Activated CD8-positive, alpha-beta T cell treated with anti-CD3 and anti-CD28 coated beads for 36 hours (primary cell): Measurements from ENCODE around the gene RCAN3. TPM values are rescaled to one million over a fixed set of nuclear protein-coding genes. Genes with fewer than 3 reads are reported as not detected.

ENCODE experiments used
- ATAC-seq: fragments of 200-7000 bp; cut with Tn5 transposase; one replicate; pipeline ENCODE4 v1.10.0; 2021; ENCODE audit warnings: mild to moderate bottlenecking, moderate library complexity
- CTCF ChIA-PET: fragments of 350-600 bp; sonication (Branson Sonifier 250); formaldehyde crosslinking; loops from one replicate; lab custom pipeline; 2021; ENCODE audit warnings: antibody characterized with exemption; lab: Charles Lee
- POLR2A ChIA-PET: fragments of 350-600 bp; sonication (Branson Sonifier 250); formaldehyde crosslinking; loops from one replicate; lab custom pipeline; 2021; ENCODE audit warnings: antibody characterized with exemption; lab: Charles Lee
- DNase-seq: peaks from one replicate; pipeline ENCODE4 v3.0.0-alpha.2; 2020
- H3K27ac Mint-ChIP-seq: one replicate; pipeline ENCODE4 v1.8.0; 2021; ENCODE audit warnings: mild to moderate bottlenecking, mixed read lengths
- H3K27me3 Mint-ChIP-seq: one replicate; pipeline ENCODE4 v1.8.0; 2021; ENCODE audit warnings: mixed read lengths
- H3K36me3 Mint-ChIP-seq: one replicate; pipeline ENCODE4 v1.8.0; 2021; ENCODE audit warnings: low read depth, mixed read lengths
- H3K4me1 Mint-ChIP-seq: one replicate; pipeline ENCODE4 v1.8.0; 2021; ENCODE audit warnings: low read depth, mixed read lengths
- H3K4me3 Mint-ChIP-seq: one replicate; pipeline ENCODE4 v1.8.0; 2021; ENCODE audit warnings: mild to moderate bottlenecking, moderate library complexity, mixed read lengths
- H3K9me3 Mint-ChIP-seq: one replicate; pipeline ENCODE4 v1.8.0; 2021; ENCODE audit warnings: mixed read lengths
- CTCF ChIP-seq: fragments of 200-600 bp; IDR thresholded peaks from one replicate; pipeline ENCODE4 v1.8.0; 2022; ENCODE audit warnings: antibody characterized with exemption, mild to moderate bottlenecking
- intact Hi-C: fragments of 100-400 bp; cut with micrococcal nuclease; formaldehyde crosslinking; loops from one replicate; pipeline ENCODE4 v1.10.0; 2022
- total RNA-seq, 2 experiments: library from RNA; stranded (reverse); gene quantifications; one replicate each; pipeline ENCODE4 v1.2.3, GENCODE V29; 2021

RCAN3 gene
- total RNA-seq, 2 experiments from 2014 or later, result 55.3 to 56.8 TPM

DNA sequence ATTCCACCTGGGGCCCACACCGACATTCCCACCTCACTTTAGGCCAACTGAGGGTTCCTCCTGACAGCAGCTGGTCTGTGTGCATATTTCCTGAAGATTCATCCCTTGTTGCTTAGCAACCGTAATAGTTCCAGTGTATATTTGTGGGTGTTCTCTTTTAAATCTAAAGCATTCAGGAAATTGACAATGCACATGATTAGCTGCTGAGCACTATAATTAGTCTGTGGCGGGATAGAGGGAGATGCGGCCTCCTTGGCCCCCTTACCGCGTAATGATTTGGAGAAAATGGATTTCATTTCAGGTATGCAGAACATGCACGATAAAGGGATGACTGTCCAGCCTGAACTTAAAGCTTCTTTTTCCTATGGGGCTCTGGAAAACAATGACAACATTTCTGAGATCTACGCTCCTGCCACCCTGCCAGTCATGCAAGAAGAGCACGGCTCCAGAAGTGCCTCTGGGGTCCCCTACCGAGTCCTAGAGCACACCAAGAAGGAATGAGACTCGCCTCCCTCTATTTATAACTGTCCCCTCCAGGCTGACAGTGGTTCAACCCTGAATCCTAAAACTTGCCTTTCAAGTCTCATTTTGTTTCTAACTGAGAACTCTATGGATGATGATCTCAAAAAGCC, 33.8 kb upstream of the RCAN3 start:
- no peak for TF ChIP-seq CTCF
- Mint-ChIP-seq H3K4me3 (no peak overlapping the region), H3K27ac (no peak overlapping the region), H3K27me3 (no peaks in the 10 kb centered on the region), H3K9me3 (no peaks in the 10 kb centered on the region), H3K4me1 (peaks cover 14% of the 10 kb centered on the region), H3K36me3 (peaks cover 45% of the 10 kb centered on the region)
- no peak for ATAC-seq
- DNase-seq, result no peak
- intact Hi-C loops, result no loop called here
- ChIA-PET POLR2A (interaction anchor here (1.0 kb wide), 1 partner anchor 38 kb away, joined by 3 read pairs; no protein-coding TSS in a partner anchor), CTCF (interaction anchor here (1.4 kb wide), 1 partner anchor 15 kb away, joined by 3 read pairs; no protein-coding TSS in a partner anchor)

- intact Hi-C loops, result no loop called here
- no peak for TF ChIP-seq CTCF
- Mint-ChIP-seq H3K4me3 (no peak overlapping the region), H3K36me3 (peaks cover 39% of the 10 kb centered on the region), H3K4me1 (peaks cover 5% of the 10 kb centered on the region), H3K27ac (no peak overlapping the region), H3K9me3 (no peaks in the 10 kb centered on the region), H3K27me3 (no peaks in the 10 kb centered on the region)
- ChIA-PET CTCF (interaction anchor here (1.0 kb wide), 2 partner anchors 79 to 116 kb away, joined by 3 read pairs; no protein-coding TSS in a partner anchor), POLR2A (interaction anchor here (1.3 kb wide), 1 partner anchor 13 kb away, joined by 4 read pairs; no protein-coding TSS in a partner anchor)
- ATAC-seq (no peak), DNase-seq (no peak)
Measured at GRCh38 chr1:24470592-24470991, 32.0 kb upstream of the RCAN3 start.

DNA sequence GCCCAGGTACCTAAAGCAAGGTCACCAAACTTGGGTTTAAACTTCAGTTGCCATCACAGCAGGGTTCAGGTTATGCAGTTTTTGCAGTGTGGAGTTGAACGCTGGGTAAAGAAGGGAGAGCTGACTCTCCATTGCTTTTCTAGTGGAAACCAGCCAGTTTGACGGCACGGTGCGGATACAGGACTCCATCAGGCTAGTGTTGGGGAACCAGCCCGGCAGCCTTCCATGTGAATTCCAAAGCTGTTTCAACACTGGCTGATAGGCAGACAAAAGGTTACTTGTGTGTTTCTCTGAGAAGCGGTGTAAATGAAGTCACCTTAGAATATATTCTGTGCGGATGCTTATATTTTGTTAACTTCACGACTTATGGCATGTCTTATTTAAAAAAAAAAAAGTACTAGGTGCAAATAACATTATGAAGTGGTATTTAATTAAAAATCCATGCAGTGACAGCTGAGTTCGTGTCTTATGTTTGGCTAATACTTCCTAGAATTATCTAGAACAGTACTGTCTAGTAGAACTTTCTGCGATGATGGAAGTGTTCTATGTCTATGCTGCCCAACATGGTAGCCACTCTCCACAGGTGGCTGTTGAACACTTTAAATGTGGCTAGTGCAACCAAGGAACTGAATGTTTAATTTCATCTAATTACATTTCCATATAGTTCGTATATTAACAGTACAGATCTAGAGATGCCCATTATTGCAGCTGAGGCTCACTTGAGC, 29.9 kb upstream of the RCAN3 start:
- Mint-ChIP-seq H3K36me3 (peaks cover 24% of the 10 kb centered on the region), H3K27me3 (no peaks in the 10 kb centered on the region), H3K27ac (no peak overlapping the region), H3K4me3 (no peak overlapping the region), H3K4me1 (peaks cover 5% of the 10 kb centered on the region), H3K9me3 (no peaks in the 10 kb centered on the region)
- intact Hi-C loops, result no loop called here
- TF ChIP-seq CTCF, result no peak
- POLR2A ChIA-PET, result interaction anchor here (0.7 to 1.3 kb wide), 2 partner anchors 8 to 10 kb away, joined by 4 to 6 read pairs; no protein-coding TSS in a partner anchor
- CTCF ChIA-PET, result interaction anchor here (1.0 to 1.1 kb wide), 3 partner anchors 8 to 115 kb away, joined by 3 read pairs; no protein-coding TSS in a partner anchor
- DNase-seq, result no peak
- no peak for ATAC-seq

DNA sequence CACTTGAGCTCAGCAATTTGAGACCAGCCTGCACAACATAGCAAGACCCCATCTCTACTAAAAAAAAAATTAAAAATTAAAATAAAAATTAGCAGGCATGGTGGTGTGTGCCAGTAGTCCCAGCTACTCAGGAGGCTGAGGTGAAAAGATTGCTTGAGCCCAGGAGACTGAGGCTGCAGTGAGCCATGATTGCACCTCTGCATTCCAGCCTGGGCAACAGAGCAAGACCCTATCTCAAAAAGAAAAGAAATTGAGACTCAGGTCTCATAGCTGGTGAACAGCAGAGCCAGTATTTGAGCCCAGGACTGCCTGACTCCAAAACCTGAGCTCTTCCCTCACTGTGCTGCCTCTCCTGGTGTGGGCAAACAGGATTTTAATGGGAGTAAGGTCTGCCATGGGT, 28.4 kb upstream of the RCAN3 start:
- Mint-ChIP-seq H3K27me3 (no peaks in the 10 kb centered on the region), H3K4me1 (peaks cover 5% of the 10 kb centered on the region), H3K9me3 (no peaks in the 10 kb centered on the region), H3K4me3 (no peak overlapping the region), H3K27ac (no peak overlapping the region), H3K36me3 (peaks cover 15% of the 10 kb centered on the region)
- ATAC-seq (no peak), DNase-seq (no peak)
- POLR2A ChIA-PET, result interaction anchor here (0.9 to 1.0 kb wide), 2 partner anchors 10 to 54 kb away, joined by 3 read pairs; no protein-coding TSS in a partner anchor
- intact Hi-C loops, result no loop called here
- TF ChIP-seq CTCF, result no peak
- CTCF ChIA-PET, result interaction anchor here (0.7 to 1.9 kb wide), 6 partner anchors 11 to 113 kb away, joined by 3 to 5 read pairs (median 3); no protein-coding TSS in a partner anchor
